HCT116 (cell line): Measurements from ENCODE around the gene APPBP2.

Experiments used
- ATF3 ChIP-seq: IDR thresholded peaks from 2 replicates; pipeline ENCODE4 v1.6.1; 2012
- CBX3 ChIP-seq: IDR thresholded peaks from 2 replicates; pipeline ENCODE4 v1.6.1; 2012; ENCODE audit warnings: low read depth
- CEBPB ChIP-seq: IDR thresholded peaks from 2 replicates; pipeline ENCODE4 v1.6.1; 2012; ENCODE audit warnings: low read depth
- CTCF ChIP-seq, 3 experiments: fragments of 200-600 bp in 1 of 3; sonication (generic) in 1 of 3; IDR thresholded peaks in 2 of 3; conservative IDR thresholded peaks in 1 of 3; 2 replicates each; pipeline ENCODE4 v1.5.1; 2012 to 2017; ENCODE audit warnings: low read depth in 2 of 3, low read length in 2 of 3, antibody characterized with exemption in 1 of 3, borderline replicate concordance in 1 of 3, control low read depth in 1 of 3, mild to moderate bottlenecking in 1 of 3, mixed read lengths in 1 of 3, mixed run types in 1 of 3, moderate library complexity in 1 of 3; ENCODE audit not compliant: insufficient read depth in 1 of 3
- EGR1 ChIP-seq: IDR thresholded peaks from 2 replicates; pipeline ENCODE4 v1.6.1; 2012; ENCODE audit warnings: low read depth
- ELF1 ChIP-seq: IDR thresholded peaks from 2 replicates; pipeline ENCODE4 v1.6.1; 2012; ENCODE audit warnings: low read depth, borderline replicate concordance
- EZH2 ChIP-seq: fragments of 200-600 bp; sonication (generic); IDR thresholded peaks from 2 replicates; pipeline ENCODE4 v1.6.1; 2017; ENCODE audit warnings: antibody characterized with exemption, mixed run types
- JUND ChIP-seq: IDR thresholded peaks from 2 replicates; pipeline ENCODE4 v1.6.1; 2012
- MAX ChIP-seq: IDR thresholded peaks from 2 replicates; pipeline ENCODE4 v1.6.1; 2012
- POLR2A ChIP-seq: IDR thresholded peaks from 2 replicates; pipeline ENCODE4 v1.7.0; 2011; ENCODE audit warnings: borderline replicate concordance; ENCODE audit not compliant: insufficient read depth, insufficient read length; ENCODE audit errors: extremely low read depth
- POLR2AphosphoS5 ChIP-seq: IDR thresholded peaks from 2 replicates; pipeline ENCODE4 v1.6.1; 2011; ENCODE audit warnings: mild to moderate bottlenecking, low read depth, low read length, moderate library complexity
- RAD21 ChIP-seq: IDR thresholded peaks from 2 replicates; pipeline ENCODE4 v1.6.1; 2012; ENCODE audit warnings: low read depth, mild to moderate bottlenecking
- SIN3A ChIP-seq: IDR thresholded peaks from 2 replicates; pipeline ENCODE4 v1.6.1; 2012; ENCODE audit warnings: low read depth
- SRF ChIP-seq: IDR thresholded peaks from 2 replicates; pipeline ENCODE4 v1.6.1; 2012; ENCODE audit warnings: low read depth

- TF ChIP-seq CTCF (IDR thresholded peaks at IDR 0.05 in 2 of 3, conservative IDR thresholded peaks at IDR 0.05 in 1 of 3; ENCODE audit: borderline replicate concordance in 1 of 3, insufficient read depth in 1 of 3, low read depth in 2 of 3, low read length in 2 of 3) (no peak), POLR2AphosphoS5 (no peak), CBX3 (no peak), ELF1 (no peak), CEBPB (no peak), MAX (no peak), JUND (no peak), ATF3 (no peak), EGR1 (no peak), RAD21 (no peak), EZH2 (no peak), POLR2A (no peak), SIN3A (no peak), SRF (no peak)
These were observed 28.3 kb upstream of the APPBP2 start for GRCh38 chr17:60554377-60554788.
